Activated CD4-positive, CD25-positive, alpha-beta regulatory T cell treated with anti-CD3 and anti-CD28 coated beads, Interleukin-2, amount 50 U/mL, for 72 hours (primary cell): ENCODE measurements around the gene FHOD3.
A peak's percentile ranks its signal among the peaks of the same experiment; 100 is the strongest.
"Not testable (repeated sequence)": the region's sequence is repeated elsewhere in the genome, so short reads cannot be mapped to it uniquely, and the experiment has no call there.

ENCODE experiments used
- DNase-seq: peaks from one replicate; pipeline ENCODE4 v3.0.0; 2021

The FHOD3 gene

DNA sequence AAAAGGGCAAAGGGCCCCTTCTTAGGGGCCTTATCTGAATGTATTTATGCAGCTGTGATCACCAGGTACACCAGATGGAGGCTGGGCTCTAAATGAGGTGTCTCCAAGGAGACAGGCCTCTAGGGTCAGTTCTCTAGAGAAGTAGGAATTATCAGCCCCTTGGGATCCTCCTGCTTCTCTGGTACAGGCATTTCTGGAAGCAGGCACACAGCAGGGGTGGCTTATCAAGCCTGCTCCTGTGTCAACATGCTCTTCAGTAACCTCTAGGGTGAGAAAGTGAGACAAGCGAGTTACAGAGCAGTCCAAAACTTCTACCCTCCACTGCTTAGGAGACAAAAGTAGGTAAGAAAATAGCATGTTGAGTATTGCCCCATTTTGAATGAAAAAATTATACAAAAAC is 517.5 kb downstream of the FHOD3 start:
- no peak for DNase-seq

- not testable (repeated sequence) for DNase-seq
These were observed 518.6 kb downstream of the FHOD3 start for GRCh38 chr18:36816096-36816495.

DNA sequence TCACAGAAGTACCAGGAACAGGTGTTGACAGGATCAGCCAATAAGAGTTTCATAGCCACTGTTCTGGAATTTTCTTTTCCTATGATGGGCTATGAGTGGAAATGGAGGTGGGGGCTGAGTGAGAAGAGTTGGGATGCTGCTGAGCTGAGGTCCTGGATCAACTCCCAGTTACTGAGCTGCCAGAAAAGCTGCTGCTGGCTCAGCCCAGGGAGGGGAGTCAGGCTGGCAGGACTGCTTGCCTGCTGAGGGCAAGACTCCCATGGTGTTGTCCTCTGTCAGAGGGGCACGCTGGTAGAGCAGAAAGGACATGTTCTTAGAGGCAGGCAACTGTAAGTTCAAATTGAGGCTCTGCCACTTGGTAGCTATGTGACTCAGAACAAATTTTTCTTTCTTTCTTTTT is 519.5 kb downstream of the FHOD3 start:
- DNase-seq: no peak

DNA sequence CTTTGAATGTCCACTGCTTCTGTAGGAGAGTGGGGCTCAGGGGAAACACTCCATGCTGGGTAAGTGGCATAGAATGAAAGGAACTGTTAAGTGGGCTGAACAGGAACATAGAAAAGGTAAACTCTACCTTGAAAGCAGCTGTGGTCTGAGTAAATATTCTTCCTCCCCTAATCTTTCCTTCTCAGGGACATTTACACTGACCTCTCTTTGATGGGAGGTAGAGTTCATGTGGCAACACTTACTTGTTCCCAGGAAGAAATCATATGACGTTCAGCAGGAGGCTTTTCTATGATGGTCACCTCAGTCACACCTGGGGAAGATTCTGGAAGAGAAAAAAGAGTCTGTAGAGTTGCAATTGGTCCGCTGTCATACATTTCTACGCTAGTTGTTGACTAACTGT is 521.1 kb downstream of the FHOD3 start:
- DNase-seq: no peak

DNA sequence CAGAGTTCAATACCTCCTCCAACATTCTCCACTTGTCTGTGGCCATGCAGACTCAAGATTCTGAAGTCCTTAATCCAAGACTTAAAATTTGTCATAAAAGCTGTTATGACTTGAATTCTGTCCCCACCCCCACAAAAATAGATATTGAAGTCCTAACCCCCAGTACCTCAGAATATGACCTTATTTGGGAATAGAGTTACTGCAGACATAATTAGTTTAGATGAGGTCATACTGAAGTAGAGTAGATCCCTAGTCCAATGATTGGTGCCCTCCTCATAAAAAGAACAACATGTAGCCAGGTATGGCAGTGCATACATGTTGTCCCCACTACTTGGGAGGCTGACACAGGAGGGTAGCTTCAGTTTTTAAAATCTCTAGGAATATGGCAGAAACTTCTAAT is 522.1 kb downstream of the FHOD3 start:
- DNase-seq: no peak

DNA sequence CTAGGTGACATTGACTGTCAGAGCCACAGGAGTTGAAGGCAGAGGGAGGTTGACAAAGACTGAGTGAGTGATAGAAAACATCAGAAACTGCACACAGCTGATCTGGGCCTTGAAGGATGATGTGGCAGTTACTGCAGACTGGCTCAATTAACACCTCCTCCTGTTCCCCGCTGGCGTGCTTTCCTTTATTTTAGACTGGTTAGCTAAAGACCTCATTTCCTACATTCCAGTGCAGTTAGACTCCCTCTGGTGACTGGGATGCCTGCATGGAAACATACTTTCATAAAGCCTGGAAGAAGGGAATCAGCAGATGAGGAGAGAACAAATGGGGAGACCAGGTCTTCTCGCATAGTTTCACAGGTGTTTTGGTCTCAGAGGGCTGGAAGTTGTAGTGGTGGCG is 524.2 kb downstream of the FHOD3 start:
- no peak for DNase-seq

DNA sequence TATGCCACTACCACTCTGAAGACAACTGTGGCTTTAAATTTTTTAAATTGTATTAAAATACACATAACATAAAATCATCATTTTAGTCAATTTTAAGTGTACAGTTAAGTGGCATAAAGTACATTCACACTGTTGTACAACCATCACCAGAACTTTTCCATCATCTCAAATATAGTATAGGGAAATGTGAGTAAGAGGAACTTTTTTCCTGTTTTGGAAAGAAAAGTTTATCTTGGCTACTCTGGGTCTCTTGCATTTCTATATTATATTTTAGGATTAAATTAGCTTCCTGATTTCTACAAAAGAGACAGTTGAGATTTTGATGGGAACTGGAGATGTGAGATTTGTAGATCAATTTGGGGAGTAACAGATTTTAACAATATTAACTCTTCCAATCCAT is 528.0 kb downstream of the FHOD3 start:
- DNase-seq: no peak

DNA sequence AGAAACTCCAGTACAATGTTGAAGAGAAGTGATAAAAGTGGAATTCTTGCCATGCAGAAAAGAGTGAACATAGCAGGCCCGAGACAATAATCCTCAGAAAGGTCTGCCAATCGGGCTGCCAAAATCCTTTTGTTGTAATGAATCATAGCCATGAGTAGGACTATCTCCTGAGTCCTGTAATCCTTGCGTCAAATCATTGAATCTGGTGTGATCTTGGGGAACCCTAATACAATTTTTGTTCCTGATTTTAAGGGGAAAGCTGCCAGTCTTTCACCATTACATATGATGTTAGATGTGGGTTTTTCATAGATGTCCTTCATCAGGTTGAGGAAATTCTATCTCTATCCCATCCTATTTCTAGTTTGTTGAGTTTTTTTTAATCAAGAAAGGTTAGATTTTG is 529.0 kb downstream of the FHOD3 start:
- DNase-seq: no peak

- no peak for DNase-seq
These were observed 530.7 kb downstream of the FHOD3 start for GRCh38 chr18:36828157-36828629.

DNA sequence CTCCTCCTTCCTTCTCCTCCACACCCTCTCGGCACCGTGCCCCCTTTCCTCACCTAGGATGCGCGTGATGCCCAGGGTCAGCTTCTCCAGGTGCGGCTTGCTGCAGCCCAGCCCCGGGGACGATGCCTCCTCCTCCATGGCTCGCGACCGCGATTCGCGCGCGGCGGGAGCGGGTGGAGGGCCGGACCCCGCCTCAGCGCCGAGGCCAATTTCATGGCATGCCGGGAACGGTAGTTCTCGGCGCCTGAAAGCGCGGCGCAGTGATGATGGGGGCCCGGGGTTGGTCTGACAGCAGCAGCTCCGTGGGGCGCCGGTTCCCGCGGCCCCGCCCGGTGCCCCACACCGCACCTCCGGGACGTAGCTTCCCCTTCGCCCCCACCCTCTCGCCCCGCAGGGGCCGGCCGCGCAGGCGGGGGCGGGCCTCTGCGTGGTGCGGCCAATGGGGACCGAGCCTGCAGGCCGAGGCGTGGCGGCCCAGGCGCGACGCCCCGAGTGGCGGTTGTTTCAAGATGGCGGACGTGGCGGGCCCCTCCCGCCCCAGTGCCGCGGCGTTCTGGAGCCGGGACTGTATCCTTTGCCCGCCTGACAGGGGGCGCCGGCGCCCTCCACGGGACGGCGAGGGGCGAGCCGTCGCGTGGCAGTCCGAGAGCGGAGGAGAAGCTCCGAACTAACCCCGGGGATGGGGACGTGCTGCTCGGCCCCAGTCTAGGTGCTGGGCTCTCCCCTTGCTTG is 531.3 kb downstream of the FHOD3 start, which contains the start of the genes KIAA1328 and TPGS2:
Gene KIAA1328, plus strand, starts transcription at position 498 of the 732 bp plus-strand sequence. Its CDS starts 12 bp downstream, at position 510.
Gene TPGS2, minus strand, starts transcription at position 373 of the 732 bp plus-strand sequence. Its CDS starts 235 bp downstream, at position 138.
- DNase-seq: peak; percentile 86
